Peyer's patch (tissue), 4 donors: Measurements from ENCODE around the gene ELF4.

Experiments
- POLR2A ChIP-seq, 2 donors: fragments of 450-650 bp; IDR thresholded peaks; one replicate each; pipeline ENCODE4 v1.5.1; 2017; ENCODE audit warnings: antibody characterized with exemption in 2 of 2, mild to moderate bottlenecking in 2 of 2, moderate library complexity in 2 of 2
- TF ChIP-seq, protein P1 (sequence below), 6 experiments: fragments of 450-650 bp in 4 of 6; fragments of 200-600 bp in 2 of 6; sonication (generic) in 1 of 6; IDR thresholded peaks; one replicate each; pipeline ENCODE4 v1.5.1; 2017 to 2019; ENCODE audit warnings: antibody characterized with exemption in 6 of 6, mild to moderate bottlenecking in 3 of 6, moderate library complexity in 1 of 6

DNA sequence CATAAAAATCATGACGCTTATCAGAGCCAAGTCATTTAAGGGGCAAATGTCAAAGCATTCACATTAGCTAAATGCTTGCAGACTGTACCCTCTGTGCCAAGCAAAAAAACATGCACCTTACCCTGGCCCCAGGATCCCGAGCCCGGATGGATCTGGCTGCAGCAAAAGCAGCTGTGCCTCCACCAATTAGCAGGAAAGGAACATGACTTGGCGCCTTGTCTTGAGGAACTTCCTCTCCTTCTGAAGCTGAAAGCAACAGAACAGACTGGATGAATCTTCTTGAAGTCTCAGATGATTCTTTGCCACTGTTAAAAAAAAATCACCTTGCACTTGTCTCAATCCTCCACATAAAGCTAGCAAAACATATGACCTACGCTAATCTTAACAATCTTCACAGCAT, 37.3 kb upstream of the ELF4 start:
- TF ChIP-seq, protein P1, sequence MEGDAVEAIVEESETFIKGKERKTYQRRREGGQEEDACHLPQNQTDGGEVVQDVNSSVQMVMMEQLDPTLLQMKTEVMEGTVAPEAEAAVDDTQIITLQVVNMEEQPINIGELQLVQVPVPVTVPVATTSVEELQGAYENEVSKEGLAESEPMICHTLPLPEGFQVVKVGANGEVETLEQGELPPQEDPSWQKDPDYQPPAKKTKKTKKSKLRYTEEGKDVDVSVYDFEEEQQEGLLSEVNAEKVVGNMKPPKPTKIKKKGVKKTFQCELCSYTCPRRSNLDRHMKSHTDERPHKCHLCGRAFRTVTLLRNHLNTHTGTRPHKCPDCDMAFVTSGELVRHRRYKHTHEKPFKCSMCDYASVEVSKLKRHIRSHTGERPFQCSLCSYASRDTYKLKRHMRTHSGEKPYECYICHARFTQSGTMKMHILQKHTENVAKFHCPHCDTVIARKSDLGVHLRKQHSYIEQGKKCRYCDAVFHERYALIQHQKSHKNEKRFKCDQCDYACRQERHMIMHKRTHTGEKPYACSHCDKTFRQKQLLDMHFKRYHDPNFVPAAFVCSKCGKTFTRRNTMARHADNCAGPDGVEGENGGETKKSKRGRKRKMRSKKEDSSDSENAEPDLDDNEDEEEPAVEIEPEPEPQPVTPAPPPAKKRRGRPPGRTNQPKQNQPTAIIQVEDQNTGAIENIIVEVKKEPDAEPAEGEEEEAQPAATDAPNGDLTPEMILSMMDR (IDR thresholded peaks at IDR 0.05), result no peak
- TF ChIP-seq POLR2A (IDR thresholded peaks at IDR 0.05), result no peak
